Measurements from ENCODE around the gene FOXF2.

The FOXF2 gene

GRCh38 chr6:1412901-1413300 is 23.5 kb downstream of the FOXF2 start:
- no peak overlapping the region for H3K27ac ChIP-seq
- no peak for TF ChIP-seq ZFX (IDR thresholded peaks at IDR 0.05; ENCODE audit: borderline replicate concordance)
- TF ChIP-seq, protein P1, sequence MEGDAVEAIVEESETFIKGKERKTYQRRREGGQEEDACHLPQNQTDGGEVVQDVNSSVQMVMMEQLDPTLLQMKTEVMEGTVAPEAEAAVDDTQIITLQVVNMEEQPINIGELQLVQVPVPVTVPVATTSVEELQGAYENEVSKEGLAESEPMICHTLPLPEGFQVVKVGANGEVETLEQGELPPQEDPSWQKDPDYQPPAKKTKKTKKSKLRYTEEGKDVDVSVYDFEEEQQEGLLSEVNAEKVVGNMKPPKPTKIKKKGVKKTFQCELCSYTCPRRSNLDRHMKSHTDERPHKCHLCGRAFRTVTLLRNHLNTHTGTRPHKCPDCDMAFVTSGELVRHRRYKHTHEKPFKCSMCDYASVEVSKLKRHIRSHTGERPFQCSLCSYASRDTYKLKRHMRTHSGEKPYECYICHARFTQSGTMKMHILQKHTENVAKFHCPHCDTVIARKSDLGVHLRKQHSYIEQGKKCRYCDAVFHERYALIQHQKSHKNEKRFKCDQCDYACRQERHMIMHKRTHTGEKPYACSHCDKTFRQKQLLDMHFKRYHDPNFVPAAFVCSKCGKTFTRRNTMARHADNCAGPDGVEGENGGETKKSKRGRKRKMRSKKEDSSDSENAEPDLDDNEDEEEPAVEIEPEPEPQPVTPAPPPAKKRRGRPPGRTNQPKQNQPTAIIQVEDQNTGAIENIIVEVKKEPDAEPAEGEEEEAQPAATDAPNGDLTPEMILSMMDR (IDR thresholded peaks at IDR 0.05) = no peak

GRCh38 chr6:1415416-1416063 is 26.2 kb downstream of the FOXF2 start:
- no peak overlapping the region for H3K27ac ChIP-seq
- TF ChIP-seq, protein P1 (IDR thresholded peaks at IDR 0.05) = no peak
- no peak for TF ChIP-seq ZFX (IDR thresholded peaks at IDR 0.05; ENCODE audit: borderline replicate concordance)

DNA sequence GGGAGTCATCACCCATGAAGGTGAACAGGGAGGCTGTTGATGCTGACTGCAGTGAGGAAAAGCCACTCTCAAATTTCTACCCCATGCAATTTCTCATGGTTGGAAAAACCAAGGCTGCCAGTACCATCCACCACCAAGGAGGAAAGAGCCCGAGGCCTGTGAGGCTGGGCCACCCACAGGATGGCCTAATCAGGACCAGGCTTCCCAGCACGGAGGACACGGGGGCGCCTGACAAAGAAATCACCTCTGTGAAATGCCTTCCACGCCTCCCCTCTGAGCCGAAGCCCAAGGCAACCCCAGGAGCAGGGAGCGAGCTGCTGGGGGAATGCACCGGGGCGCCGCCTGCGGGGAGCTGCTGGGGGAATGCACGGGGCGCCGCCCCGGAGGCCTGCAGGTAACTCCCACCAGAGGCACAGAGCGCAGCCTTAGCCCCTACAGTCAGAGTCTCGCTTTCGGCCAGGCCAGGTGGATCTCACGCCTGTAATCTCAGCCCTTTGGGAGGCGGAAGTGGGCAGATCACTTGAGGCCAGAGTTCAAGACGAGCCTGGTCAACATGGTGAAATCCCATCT is 26.9 kb downstream of the FOXF2 start:
- H3K27ac ChIP-seq = no peak overlapping the region
- no peak for TF ChIP-seq ZFX (IDR thresholded peaks at IDR 0.05; ENCODE audit: borderline replicate concordance)
- TF ChIP-seq, protein P1 (IDR thresholded peaks at IDR 0.05) = no peak

GRCh38 chr6:1416820-1417219 is 27.4 kb downstream of the FOXF2 start:
- TF ChIP-seq ZFX (IDR thresholded peaks at IDR 0.05; ENCODE audit: borderline replicate concordance) = no peak
- TF ChIP-seq, protein P1 (IDR thresholded peaks at IDR 0.05) = no peak
- H3K27ac ChIP-seq = no peak overlapping the region

DNA sequence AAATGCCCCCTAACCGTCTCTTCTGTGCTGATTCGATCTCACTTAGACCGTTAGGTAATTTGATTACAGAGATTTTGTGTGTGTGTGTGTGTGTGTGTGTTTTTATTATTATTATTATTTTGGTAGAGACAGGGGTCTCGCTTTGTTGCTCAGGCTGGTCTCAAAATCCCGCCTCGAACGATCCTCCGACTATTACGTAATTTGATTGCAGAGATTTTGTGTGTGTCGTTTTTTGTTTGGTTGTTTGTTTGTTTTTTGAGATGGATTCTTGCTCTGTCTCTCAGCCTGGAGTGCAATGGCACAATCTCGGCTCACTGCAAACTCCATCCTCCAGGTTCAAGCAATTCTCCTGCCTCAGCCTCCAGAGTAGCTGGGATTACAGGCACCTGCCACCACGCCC is 28.3 kb downstream of the FOXF2 start:
- no peak overlapping the region for H3K27ac ChIP-seq
- TF ChIP-seq, protein P1 (IDR thresholded peaks at IDR 0.05) = no peak
- no peak for TF ChIP-seq ZFX (IDR thresholded peaks at IDR 0.05; ENCODE audit: borderline replicate concordance)

DNA sequence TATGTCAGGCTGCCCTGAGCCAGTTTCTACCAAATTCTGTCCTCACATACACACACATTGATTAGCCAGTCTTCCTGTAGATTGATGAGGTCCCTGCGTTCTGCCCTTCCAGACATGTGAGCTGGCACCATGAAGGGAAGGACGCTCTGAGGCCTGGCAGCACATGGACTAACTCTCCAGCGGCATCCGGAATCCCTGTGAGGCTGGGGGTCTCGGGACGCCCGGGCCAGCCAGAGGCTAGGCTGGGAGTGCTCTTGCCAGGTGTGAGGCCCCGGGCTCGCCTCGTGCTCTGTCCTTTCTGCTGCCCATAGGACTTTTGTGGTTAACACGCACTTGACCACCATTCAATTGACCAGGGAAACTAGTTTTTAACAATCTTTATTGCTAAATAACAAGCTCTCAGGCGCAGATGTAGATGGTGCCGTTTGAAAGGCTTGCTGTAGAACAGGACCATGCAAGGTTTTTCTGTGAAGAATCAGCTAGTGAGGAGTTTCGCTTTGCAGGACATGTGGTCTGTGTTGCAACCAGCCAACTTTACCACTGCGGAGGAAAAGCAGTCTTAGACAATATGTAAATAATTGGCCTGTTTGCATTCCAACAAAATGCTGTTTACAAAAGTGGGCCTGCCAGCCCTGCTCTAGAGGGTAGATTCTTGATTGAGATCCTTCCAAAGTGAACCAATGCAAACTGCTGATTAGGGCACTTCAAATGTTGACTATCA is 29.3 kb downstream of the FOXF2 start:
- TF ChIP-seq, protein P1 (IDR thresholded peaks at IDR 0.05) = no peak
- TF ChIP-seq ZFX (IDR thresholded peaks at IDR 0.05; ENCODE audit: borderline replicate concordance) = no peak
- H3K27ac ChIP-seq = no peak overlapping the region

GRCh38 chr6:1420382-1420781 is 31.0 kb downstream of the FOXF2 start:
- no peak for TF ChIP-seq ZFX (IDR thresholded peaks at IDR 0.05; ENCODE audit: borderline replicate concordance)
- TF ChIP-seq, protein P1 (IDR thresholded peaks at IDR 0.05) = no peak

More at GRCh38 chr6:1420382-1420781, 31.0 kb downstream of the FOXF2 start:
- H3K27ac ChIP-seq = no peak overlapping the region
